NCI-H82 treated with DMSO at 0.1 percent for 48 hours (cell line): ENCODE measurements around the gene MSL3B.

Source experiments
- DNase-seq: peaks from one replicate; lab custom pipeline; 2025; ENCODE audit not compliant: unreplicated experiment; lab: John Stamatoyannopoulos, UW

MSL3B gene

GRCh38 chr2:233853353-233853752, 14.8 kb downstream of the MSL3B start:
- DNase-seq: no peak

DNA sequence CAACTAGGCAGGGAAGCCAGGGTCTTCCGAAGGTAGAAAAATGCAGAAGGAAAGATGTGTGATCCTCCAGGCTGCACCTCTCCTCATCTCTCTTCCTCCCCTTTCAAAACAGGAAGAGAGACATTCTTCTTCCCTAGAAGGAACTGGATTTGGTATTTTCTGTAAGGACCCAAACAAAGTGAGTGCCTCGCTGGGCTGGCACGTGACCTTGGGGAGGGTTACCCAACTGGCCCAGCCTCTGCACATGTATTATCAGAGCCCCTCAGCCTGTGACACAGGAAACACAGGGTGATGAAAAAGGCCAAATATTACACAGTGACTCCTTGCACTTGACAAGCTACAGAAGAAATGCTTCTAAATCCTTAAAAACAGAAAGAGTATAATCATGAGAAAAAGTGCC, 16.1 kb downstream of the MSL3B start:
- DNase-seq: no peak

DNA sequence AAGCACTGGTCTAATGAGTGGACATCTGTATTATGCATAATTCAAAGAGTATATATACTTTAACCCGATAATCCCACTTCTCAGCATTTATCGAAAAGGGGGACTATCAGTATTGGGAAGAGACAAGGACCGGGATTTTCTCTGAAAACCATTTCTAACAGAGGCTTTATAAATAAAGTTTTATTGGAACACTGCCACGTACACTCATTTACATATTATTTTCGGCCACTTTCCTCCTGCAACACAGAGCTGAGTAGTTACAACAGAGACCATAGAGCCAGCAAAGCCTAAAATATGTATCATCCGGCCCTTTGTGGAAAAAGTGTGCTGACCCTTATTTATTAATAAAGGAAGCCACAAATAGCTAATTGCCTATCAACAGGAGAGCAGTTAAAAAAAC, 17.0 kb downstream of the MSL3B start:
- DNase-seq: no peak

DNA sequence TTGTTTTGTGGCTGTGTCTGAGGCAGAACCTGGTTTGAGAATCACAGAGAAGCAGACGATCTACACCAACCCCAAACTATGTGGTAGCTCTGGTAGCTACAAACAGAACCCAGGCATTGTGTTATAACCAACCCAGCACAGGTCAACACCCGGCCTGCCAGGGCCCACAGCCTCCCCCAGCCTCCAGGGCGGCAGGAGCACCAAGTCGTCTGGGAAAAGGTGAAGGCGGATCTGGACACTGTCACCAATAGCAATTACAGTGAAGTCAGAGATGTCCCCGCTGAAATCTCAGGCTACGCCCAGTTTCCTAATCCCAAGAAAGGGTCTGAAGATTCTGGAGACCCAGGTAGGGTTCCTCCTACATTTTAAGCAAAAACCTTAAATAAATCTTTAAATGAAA, 17.4 kb downstream of the MSL3B start:
- no peak for DNase-seq

DNA sequence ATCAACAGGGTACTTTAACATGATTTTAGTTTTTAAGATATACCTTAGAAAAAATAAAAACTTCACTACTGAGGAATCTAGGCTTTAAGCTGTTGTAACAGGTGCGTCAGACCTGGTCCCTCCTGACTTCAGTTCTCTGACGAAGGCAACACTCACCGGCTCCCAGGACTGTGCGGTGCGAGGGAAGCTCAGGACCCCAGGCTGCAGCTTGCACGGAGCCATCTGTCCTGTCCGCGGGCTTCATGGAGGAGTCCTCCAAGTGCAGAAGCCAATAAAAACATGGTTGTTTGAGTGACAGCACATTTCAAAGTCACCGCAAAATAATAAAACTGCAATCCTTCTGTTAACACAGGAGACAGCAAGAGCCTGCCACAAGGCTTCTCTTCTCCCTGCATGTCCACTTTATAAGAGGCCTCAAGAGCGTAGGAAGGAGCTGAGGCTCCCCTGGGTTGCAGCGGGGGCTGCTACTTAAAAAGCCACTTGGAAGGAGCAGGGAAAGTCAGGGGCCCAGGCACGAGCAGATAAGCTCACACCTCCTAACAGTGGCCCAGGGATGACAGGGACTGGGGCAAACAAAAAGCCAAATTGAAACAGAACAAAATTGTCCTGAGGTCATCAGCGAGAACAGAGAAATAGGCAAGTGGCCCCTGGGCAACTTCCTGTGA, 18.4 kb downstream of the MSL3B start:
- DNase-seq: no peak

GRCh38 chr2:233848276-233848675, 19.9 kb downstream of the MSL3B start:
- DNase-seq: no peak

GRCh38 chr2:233847248-233847898, 20.8 kb downstream of the MSL3B start:
- DNase-seq: no peak

DNA sequence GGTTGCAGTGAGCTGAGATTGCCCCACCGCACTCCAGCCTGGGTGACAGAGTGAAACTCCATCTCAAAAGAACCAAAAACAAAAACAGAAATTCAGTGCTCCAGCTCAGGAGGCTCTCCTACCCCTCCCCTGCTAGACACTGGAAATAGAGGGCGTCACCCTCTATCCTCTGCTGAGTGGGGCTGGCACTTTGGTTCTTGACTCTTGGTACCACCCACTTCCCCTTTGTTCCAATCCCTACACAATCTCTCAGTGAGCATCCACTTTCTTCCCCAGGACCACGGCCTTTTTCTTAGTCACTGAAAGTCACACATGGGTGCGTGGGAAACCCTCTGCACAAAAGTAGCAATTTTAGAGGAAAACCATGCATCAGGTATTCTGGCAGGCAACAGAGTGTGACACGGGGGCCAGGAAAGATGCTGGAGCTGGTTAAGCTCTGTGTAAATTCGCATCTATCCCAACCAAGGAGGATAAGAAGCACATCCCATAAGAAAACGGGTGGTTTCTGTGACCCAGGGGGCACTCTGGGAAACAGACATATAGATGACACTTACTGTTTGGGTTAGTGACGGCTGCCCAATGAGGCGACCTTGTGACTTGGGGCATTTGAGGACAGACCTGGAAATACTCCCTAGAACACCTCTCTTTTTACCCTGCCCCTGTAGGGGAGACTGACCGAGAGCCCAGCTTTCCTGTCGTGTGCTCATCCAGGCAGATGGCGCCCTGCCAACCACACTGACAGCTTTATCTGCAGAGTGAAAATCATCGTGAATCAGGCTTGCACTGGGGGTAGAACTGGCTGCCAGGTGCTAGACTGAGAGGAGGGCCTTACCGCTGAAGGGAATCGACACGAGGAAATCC, 21.6 kb downstream of the MSL3B start:
- no peak for DNase-seq

GRCh38 chr2:233845301-233846060, 22.7 kb downstream of the MSL3B start:
- no peak for DNase-seq

- DNase-seq: no peak
These were observed 23.4 kb downstream of the MSL3B start for GRCh38 chr2:233844836-233845235.

GRCh38 chr2:233844064-233844807, 23.9 kb downstream of the MSL3B start:
- DNase-seq: no peak

DNA sequence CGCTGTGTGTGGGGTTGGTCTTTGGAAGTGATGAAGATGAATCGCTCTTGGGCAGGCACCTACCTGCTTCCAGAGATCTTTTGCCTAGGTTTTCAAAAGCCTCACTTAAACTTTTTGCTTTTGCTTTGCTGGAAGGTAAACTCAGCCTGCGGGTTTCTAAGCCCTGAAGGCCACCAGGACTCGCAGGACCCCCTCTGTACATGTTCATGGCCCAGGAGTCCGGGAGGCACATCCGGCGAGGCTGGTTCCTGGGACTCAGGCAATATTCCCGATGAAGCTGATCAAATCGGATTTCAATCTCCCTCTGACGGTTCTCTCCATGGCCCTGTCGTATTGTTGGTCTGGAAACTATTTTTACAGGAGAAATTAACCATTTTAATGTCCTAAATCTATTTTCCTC, 27.0 kb downstream of the MSL3B start:
- DNase-seq: no peak

GRCh38 chr2:233840520-233840919, 27.7 kb downstream of the MSL3B start:
- DNase-seq: no peak

- no peak for DNase-seq
These were observed 28.8 kb downstream of the MSL3B start for GRCh38 chr2:233839447-233839820.

DNA sequence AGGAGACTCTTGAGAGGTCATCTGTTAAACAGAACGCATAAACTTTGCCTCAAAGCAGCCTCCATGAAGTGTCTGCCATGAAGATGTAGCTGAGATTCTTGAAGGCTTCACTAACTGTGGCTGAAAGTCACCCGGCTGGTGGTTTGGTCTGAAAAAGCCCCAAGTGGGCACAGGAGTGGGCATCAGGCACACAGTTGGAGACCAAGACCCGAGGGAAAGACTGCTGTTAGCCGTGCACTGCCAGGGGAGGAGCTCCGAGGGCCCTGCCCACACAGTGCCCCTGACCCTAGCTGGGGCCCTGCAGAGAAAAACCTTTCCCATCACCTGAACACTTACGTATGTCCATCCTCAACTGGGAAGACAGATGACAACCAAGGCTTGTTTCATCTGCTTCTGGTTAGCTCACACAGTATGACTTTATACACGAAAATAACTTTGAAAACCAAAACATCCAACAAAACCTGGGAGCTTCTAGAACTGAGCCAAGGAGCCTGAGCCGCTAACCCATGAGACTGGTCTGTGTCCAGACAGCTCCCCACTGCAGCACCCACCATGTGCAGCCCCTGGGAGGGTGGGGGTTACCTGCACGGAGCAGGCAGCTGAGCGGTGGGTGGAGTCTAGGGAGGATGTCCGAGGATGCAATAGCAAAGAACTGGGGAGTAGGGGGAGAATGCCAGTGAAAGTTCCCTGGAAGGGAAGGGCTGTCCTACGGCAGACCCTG, 29.3 kb downstream of the MSL3B start:
- no peak for DNase-seq

DNA sequence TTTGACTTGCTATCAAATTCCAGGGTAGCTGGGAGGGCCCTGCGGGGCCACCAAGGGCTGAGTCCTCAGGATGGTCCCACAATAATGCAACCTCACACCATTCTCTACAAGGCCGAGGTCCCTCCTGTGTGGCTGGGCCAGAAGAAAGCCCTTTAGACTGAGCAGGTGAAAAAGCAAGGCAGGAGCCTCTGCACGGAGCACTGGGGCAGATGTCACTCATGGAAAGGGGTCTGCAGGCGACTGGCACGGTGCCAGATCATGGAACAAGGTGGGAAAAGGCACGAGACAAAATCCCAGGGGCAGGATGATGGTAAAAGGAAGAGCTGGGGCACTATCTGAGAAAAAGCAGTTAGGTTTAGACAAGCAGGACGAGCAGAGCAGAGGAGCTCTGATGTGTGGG, 29.9 kb downstream of the MSL3B start:
- no peak for DNase-seq

- no peak for DNase-seq
These were observed 30.4 kb downstream of the MSL3B start for GRCh38 chr2:233837694-233838229.

GRCh38 chr2:233836359-233836758, 31.8 kb downstream of the MSL3B start:
- DNase-seq: no peak

DNA sequence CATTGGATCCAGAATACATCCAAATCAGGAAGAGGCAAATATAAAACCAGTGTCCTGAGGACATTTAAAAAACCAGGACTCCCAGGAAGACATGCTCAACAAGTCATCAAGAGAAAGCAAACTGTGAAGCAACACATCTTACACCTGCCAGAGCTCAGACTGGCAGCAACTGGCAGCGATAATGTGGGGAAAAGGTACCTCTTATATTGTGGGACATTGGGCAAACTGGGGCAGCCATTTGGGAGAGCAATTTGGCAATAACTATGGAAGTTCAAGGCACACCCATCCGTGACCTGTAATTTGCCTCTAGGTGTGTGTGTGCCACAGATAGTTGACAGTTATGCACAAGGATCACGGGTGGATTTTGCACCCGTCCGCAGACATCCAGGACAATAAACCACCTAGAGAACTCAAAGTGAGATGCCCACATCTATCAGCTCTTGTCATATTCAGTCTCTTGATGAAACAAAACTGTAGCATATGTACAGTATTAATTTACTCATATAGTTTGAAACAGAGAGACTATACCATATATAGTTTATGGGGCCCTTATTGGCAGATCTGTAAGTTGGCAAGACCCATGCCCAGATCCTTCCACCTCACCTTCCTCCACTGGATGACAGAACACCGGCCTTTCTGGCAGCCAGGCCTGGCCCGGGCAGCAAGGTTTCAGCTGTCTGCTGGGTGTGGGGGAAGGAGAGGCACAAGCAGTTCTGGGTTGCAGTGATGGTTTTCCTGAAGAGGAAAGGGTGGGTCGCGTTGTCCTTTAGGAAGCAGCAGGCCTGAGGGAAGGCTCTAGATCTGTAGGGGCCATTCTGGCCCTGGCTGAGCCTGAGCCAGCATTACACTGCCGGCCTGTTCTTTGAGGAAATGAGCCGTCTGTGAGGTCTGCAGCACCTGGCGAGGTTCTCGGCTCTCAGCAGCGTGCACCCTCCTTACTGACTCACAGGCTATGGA, 32.7 kb downstream of the MSL3B start:
- no peak for DNase-seq
